Endothelial cell of umbilical vein (primary cell): Measurements from ENCODE around the gene DLX6. TPM values are rescaled to one million over a fixed set of nuclear protein-coding genes. Genes with fewer than 3 reads are reported as not detected.

Experiments
- BruUV-seq: library from RNA; stranded (reverse); fragments of 400-500 nt; replicated peaks from 2 replicates; lab custom pipeline; 2021; lab: Mats Ljungman, UMichigan
- CTCF ChIA-PET: fragments of 300-600, 350-600 bp; sonication (Branson Sonifier 250); formaldehyde crosslinking; loops from one replicate; lab custom pipeline; 2021; ENCODE audit warnings: antibody characterized with exemption, inconsistent platforms; lab: Charles Lee
- POLR2A ChIA-PET: fragments of 300-600, 350-600 bp; sonication (Branson Sonifier 250); formaldehyde crosslinking; loops from one replicate; lab custom pipeline; 2021; ENCODE audit warnings: antibody characterized with exemption, inconsistent platforms; lab: Charles Lee
- DNase-seq: peaks from one replicate; pipeline ENCODE4 v3.0.0-alpha.2; 2011; ENCODE audit warnings: low read depth, low spot score
- FAIRE-seq: peaks from 2 replicates; lab custom pipeline; 2011; peaks lifted over from hg19 to GRCh38; lab: Jason Lieb, UNC
- H2AFZ ChIP-seq: 2 replicates; pipeline ENCODE4 v1.6.0; 2012; ENCODE audit warnings: low read depth, low read length, control low read depth, inconsistent platforms
- H3K27ac ChIP-seq: 2 replicates; pipeline ENCODE4 v1.5.1; 2011; ENCODE audit warnings: low read depth, mild to moderate bottlenecking, control low read depth, low read length, moderate library complexity; ENCODE audit not compliant: insufficient read depth
- H3K27me3 ChIP-seq, 2 experiments: 2 replicates each; pipeline versions ENCODE4 v1.6.0 to v1.6.1; 2011; ENCODE audit warnings: low read length in 2 of 2, mixed read lengths in 1 of 2; ENCODE audit not compliant: control insufficient read depth in 2 of 2, insufficient read depth in 2 of 2
- H3K36me3 ChIP-seq, 2 experiments: 2 replicates in 1 of 2; 3 replicates in 1 of 2; pipeline ENCODE4 v1.5.1; 2011; ENCODE audit warnings: low read length in 2 of 2, mild to moderate bottlenecking in 1 of 2, moderate library complexity in 1 of 2; ENCODE audit not compliant: control insufficient read depth in 2 of 2, insufficient read depth in 2 of 2; ENCODE audit errors: extremely low read depth in 1 of 2
- H3K4me1 ChIP-seq: 3 replicates; pipeline ENCODE4 v1.5.1; 2011; ENCODE audit warnings: mild to moderate bottlenecking, low read length; ENCODE audit not compliant: control insufficient read depth, insufficient read depth; ENCODE audit errors: extremely low read depth
- H3K4me2 ChIP-seq: 2 replicates; pipeline ENCODE4 v1.6.1; 2011; ENCODE audit warnings: low read length, control low read depth, mixed read lengths; ENCODE audit not compliant: insufficient read depth
- H3K4me3 ChIP-seq, 3 experiments: fragments of 200-600 bp in 1 of 3; sonication (generic), shearing (Covaris generic) in 1 of 3; replicated peaks in 1 of 3; 2 replicates each; pipeline ENCODE4 v1.5.1; 2011 to 2016; ENCODE audit warnings: control low read depth in 3 of 3, low read length in 3 of 3, mild to moderate bottlenecking in 2 of 3, inconsistent platforms in 1 of 3, low read depth in 1 of 3, moderate library complexity in 1 of 3; ENCODE audit not compliant: insufficient read depth in 1 of 3
- H3K79me2 ChIP-seq: 2 replicates; pipeline ENCODE4 v1.6.0; 2012; ENCODE audit warnings: low read length, inconsistent platforms; ENCODE audit not compliant: control insufficient read depth, insufficient read depth
- H3K9ac ChIP-seq: replicated peaks from 2 replicates; pipeline ENCODE3; 2011; ENCODE audit warnings: low read length, control low read depth; ENCODE audit not compliant: insufficient read depth; ENCODE audit errors: extremely low read depth
- H3K9me1 ChIP-seq: replicated peaks from 3 replicates; pipeline ENCODE4 v1.6.0; 2011; ENCODE audit warnings: mild to moderate bottlenecking, low read length; ENCODE audit not compliant: control insufficient read depth, insufficient read depth; ENCODE audit errors: extremely low read depth
- H3K9me3 ChIP-seq: replicated peaks from 2 replicates; pipeline ENCODE4 v1.5.1; 2012; ENCODE audit warnings: low read length, inconsistent platforms; ENCODE audit not compliant: control insufficient read depth, insufficient read depth
- H4K20me1 ChIP-seq: replicated peaks from 2 replicates; pipeline ENCODE3; 2011; ENCODE audit warnings: mild to moderate bottlenecking, low read length; ENCODE audit not compliant: control insufficient read depth, insufficient read depth; ENCODE audit errors: extremely low read depth
- CTCF ChIP-seq, 2 donors: IDR thresholded peaks; 1 replicate in 1 of 2; 2 replicates in 1 of 2; pipeline ENCODE4 v1.5.1; 2011; ENCODE audit warnings: low read length in 2 of 2, mild to moderate bottlenecking in 2 of 2, moderate library complexity in 2 of 2, control low read depth in 1 of 2, inconsistent platforms in 1 of 2, low read depth in 1 of 2; ENCODE audit not compliant: insufficient read depth in 1 of 2; ENCODE audit errors: extremely low read depth in 1 of 2
- EZH2 ChIP-seq: IDR thresholded peaks from 2 replicates; pipeline ENCODE4 v1.6.1; 2012; ENCODE audit warnings: borderline replicate concordance, low read depth, mild to moderate bottlenecking, moderate library complexity, low read length, inconsistent platforms; ENCODE audit not compliant: severe bottlenecking
- FOS ChIP-seq: IDR thresholded peaks from 2 replicates; pipeline ENCODE4 v1.6.1; 2011; ENCODE audit warnings: mild to moderate bottlenecking, low read length, moderate library complexity, borderline replicate concordance; ENCODE audit not compliant: insufficient read depth
- GATA2 ChIP-seq: IDR thresholded peaks from 2 replicates; pipeline ENCODE4 v1.7.0; 2011; ENCODE audit warnings: low read depth, mild to moderate bottlenecking, moderate library complexity, mixed read lengths, low read length; ENCODE audit not compliant: insufficient read length, insufficient read depth
- JUN ChIP-seq: IDR thresholded peaks from 2 replicates; pipeline ENCODE4 v1.6.1; 2011; ENCODE audit warnings: borderline replicate concordance, low read depth; ENCODE audit not compliant: insufficient read length, insufficient read depth
- MAX ChIP-seq: IDR thresholded peaks from 2 replicates; pipeline ENCODE4 v1.6.1; 2011; ENCODE audit not compliant: insufficient read depth, insufficient read length
- MYC ChIP-seq: IDR thresholded peaks from one replicate; pipeline ENCODE4 v1.6.1; 2011; ENCODE audit warnings: mild to moderate bottlenecking, low read depth, low read length
- POLR2A ChIP-seq: IDR thresholded peaks from 2 replicates; pipeline ENCODE4 v1.6.1; 2012; ENCODE audit warnings: low read depth, mild to moderate bottlenecking, control low read depth, low read length
- POLR2AphosphoS5 ChIP-seq: IDR thresholded peaks from 2 replicates; pipeline ENCODE4 v1.6.1; 2012; ENCODE audit warnings: low read depth, mild to moderate bottlenecking, control low read depth, low read length, moderate library complexity; ENCODE audit not compliant: insufficient read depth
- dilution Hi-C: fragments of 300-500 bp; cut with MboI; formaldehyde crosslinking; loops from one replicate; pipeline ENCODE4 v1.15.0; 2019; ENCODE audit warnings: low sequenced_read_pairs; ENCODE audit not compliant: extremely low pct_ligation_motif_present
- intact Hi-C: fragments of 100-400 bp; cut with micrococcal nuclease; formaldehyde crosslinking; loops from one replicate; pipeline ENCODE4 v1.10.0; 2022
- polyA plus RNA-seq, 4 experiments: library from polyadenylated mRNA; depleted of rRNA in 3 of 4; stranded (reverse) in 3 of 4; unstranded in 1 of 4; fragments of >200 nt; gene quantifications; 2 replicates each; pipeline versions ENCODE4 v1.2.1 to v1.2.3, GENCODE V29; 2011 to 2012; ENCODE audit warnings: missing spikeins in 1 of 4
- total RNA-seq: library from RNA; stranded (reverse); gene quantifications from 2 replicates; pipeline ENCODE4 v1.2.3, GENCODE V29; 2021

Gene DLX6
- total and polyA plus RNA-seq, 2 donors (not counting 3 experiments of a cell fraction or from before 2014, with no cell fraction given) = not detected

DNA sequence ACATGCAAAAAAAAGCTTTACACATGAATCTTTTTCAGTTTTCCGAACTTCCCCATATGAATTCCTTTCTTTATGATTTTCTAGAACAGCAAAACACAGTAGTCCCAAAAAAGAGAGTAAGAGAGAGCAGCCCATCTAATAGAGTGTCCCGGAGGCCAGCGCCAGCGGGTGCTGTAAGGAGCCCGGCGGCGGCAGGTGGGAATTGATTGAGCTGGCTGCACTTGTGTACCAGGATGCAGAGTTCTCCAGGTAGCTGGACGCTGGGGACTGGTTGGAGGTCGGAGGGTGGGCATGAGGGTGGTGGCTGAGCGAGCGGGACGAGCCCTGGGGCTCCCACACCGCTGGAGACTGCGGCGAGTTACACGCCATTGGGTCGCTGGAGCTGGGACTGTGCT is 15.2 kb downstream of the DLX6 start:
- no peak overlapping the region for H3K9ac ChIP-seq
- no peak overlapping the region for H3K4me3 ChIP-seq
- DNase-seq (no peak), FAIRE-seq (no peak)
- ChIA-PET POLR2A (interaction anchor here (0.5 kb wide), 1 partner anchor 227 kb away, joined by 4 read pairs; no protein-coding TSS in a partner anchor), CTCF (interaction anchor here (1.2 to 2.0 kb wide), 2 partner anchors 15 to 1331 kb away, joined by 3 to 4 read pairs; no protein-coding TSS in a partner anchor)
- TF ChIP-seq FOS = no peak
- no peak for TF ChIP-seq JUN
- TF ChIP-seq POLR2AphosphoS5 = no peak
- TF ChIP-seq CTCF (IDR thresholded peaks at IDR 0.05; ENCODE audit: extremely low read depth in 1 of 2, insufficient read depth in 1 of 2, low read depth in 1 of 2, low read length in 2 of 2) = no peak
- TF ChIP-seq MAX = no peak
- no peak for TF ChIP-seq POLR2A
- TF ChIP-seq GATA2 = no peak
- no peak for TF ChIP-seq MYC
- no peak for TF ChIP-seq EZH2
- H2AFZ ChIP-seq = no peak overlapping the region
- intact Hi-C loops = loop anchor here (10.0 kb wide), 1 partner anchor 346 kb away; no protein-coding TSS in a partner anchor
- H3K4me1 ChIP-seq = no peaks in the 10 kb centered on the region
- no peaks in the 10 kb centered on the region for H3K79me2 ChIP-seq
- no peak overlapping the region for H3K4me2 ChIP-seq
- no peak overlapping the region for H3K27ac ChIP-seq
- H3K9me3 ChIP-seq = no peaks in the 10 kb centered on the region
- no peaks in the 10 kb centered on the region for H3K36me3 ChIP-seq
- no peaks in the 10 kb centered on the region for H3K9me1 ChIP-seq
- dilution Hi-C loops = no loop called here
- no peaks in the 10 kb centered on the region for H4K20me1 ChIP-seq
- H3K27me3 ChIP-seq = peaks cover 97 to 98% of the 10 kb centered on the region in 2 experiments
- BruUV-seq = no TSS peak
